NT2/D1 (cell line): ENCODE measurements around the gene IFT80.
"Not testable (repeated sequence)": the region's sequence is repeated elsewhere in the genome, so short reads cannot be mapped to it uniquely, and the experiment has no call there.

ENCODE experiments used
- SUZ12 ChIP-seq: IDR thresholded peaks from 2 replicates; pipeline ENCODE4 v1.6.1; 2011; ENCODE audit not compliant: insufficient read length, insufficient read depth; ENCODE audit errors: extremely low read depth
- YY1 ChIP-seq: IDR thresholded peaks from 2 replicates; pipeline ENCODE4 v1.6.1; 2011; ENCODE audit not compliant: insufficient read length, insufficient read depth
- ZNF274 ChIP-seq: IDR thresholded peaks from 2 replicates; pipeline ENCODE4 v1.6.1; 2011; ENCODE audit warnings: mild to moderate bottlenecking, low read depth, low read length

- TF ChIP-seq ZNF274, SUZ12, YY1: not testable (repeated sequence)
These were observed 36.1 kb downstream of the IFT80 start for GRCh38 chr3:160362896-160363295.
